DMS53 (cell line): ENCODE data around the gene GAPDH.
A peak's percentile ranks its signal among the peaks of the same experiment; 100 is the strongest.

ENCODE experiments used
- DNase-seq: peaks from one replicate; lab custom pipeline; 2025; lab: John Stamatoyannopoulos, UW

The GAPDH gene

GRCh38 chr12:6529291-6529737, 5.0 kb upstream of the GAPDH start:
- no peak for DNase-seq

DNA sequence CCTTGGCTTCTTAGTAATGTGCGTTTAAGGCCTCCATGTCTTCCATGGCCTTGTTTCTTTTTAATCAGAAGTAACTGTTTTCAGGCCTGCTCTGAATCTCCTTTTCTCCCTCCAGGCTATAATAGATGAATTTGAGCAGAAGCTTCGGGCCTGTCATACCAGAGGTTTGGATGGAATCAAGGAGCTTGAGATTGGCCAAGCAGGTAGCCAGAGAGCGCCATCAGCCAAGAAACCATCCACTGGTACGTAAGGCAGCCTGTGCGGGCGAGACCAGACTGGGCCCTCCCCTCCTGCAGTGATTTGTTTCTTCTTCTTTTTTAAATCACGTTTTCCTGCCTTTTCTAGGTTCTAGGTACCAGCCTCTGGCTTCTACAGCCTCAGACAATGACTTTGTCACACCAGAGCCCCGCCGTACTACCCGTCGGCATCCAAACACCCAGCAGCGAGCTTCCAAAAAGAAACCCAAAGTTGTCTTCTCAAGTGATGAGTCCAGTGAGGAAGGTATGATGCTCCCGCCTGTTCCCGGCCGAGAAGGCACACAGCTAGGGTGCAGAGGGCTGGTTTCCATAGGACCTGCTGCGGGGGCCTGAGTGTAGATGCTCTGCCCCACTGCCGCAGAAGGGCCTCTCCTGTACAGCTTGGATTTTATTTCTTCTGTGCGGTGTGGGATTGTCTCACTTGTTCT, 3.6 kb upstream of the GAPDH start:
- DNase-seq, result no peak

- DNase-seq, result peak; percentile 99
These were observed 2.0 kb upstream of the GAPDH start for GRCh38 chr12:6532051-6532926.

DNA sequence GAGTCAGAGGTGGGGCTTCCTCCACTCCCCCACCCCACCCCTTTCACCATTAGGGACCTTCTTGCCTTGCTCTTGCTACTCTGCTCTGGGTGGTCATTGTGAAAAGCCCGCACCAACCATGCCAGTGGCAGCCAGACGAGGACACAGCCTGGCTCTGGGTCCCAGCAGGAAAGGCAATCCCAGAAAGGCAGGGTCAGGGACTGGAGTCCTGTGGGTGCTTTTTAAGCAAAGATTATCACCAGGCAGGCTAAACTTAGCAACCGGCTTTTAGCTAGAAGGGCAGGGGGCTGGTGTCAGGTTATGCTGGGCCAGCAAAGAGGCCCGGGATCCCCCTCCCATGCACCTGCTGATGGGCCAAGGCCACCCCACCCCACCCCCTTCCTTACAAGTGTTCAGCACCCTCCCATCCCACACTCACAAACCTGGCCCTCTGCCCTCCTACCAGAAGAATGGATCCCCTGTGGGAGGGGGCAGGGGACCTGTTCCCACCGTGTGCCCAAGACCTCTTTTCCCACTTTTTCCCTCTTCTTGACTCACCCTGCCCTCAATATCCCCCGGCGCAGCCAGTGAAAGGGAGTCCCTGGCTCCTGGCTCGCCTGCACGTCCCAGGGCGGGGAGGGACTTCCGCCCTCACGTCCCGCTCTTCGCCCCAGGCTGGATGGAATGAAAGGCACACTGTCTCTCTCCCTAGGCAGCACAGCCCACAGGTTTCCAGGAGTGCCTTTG, 1.2 kb upstream of the GAPDH start:
- peak; percentile 97 for DNase-seq

DNA sequence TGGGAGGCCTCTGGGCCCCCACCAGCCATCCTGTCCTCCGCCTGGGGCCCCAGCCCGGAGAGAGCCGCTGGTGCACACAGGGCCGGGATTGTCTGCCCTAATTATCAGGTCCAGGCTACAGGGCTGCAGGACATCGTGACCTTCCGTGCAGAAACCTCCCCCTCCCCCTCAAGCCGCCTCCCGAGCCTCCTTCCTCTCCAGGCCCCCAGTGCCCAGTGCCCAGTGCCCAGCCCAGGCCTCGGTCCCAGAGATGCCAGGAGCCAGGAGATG, 729 bp upstream of the GAPDH start:
- DNase-seq, result peak; percentile 96

GRCh38 chr12:6534695-6534944, 303 bp downstream of the GAPDH start:
- peak; percentile 98 for DNase-seq

DNA sequence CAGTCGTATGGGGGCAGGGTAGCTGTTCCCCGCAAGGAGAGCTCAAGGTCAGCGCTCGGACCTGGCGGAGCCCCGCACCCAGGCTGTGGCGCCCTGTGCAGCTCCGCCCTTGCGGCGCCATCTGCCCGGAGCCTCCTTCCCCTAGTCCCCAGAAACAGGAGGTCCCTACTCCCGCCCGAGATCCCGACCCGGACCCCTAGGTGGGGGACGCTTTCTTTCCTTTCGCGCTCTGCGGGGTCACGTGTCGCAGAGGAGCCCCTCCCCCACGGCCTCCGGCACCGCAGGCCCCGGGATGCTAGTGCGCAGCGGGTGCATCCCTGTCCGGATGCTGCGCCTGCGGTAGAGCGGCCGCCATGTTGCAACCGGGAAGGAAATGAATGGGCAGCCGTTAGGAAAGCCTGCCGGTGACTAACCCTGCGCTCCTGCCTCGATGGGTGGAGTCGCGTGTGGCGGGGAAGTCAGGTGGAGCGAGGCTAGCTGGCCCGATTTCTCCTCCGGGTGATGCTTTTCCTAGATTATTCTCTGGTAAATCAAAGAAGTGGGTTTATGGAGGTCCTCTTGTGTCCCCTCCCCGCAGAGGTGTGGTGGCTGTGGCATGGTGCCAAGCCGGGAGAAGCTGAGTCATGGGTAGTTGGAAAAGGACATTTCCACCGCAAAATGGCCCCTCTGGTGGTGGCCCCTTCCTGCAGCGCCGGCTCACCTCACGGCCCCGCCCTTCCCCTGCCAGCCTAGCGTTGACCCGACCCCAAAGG, 804 bp downstream of the GAPDH start:
- DNase-seq, result peak; percentile 93

- DNase-seq, result no peak
These were observed 1.3 kb downstream of the GAPDH start for GRCh38 chr12:6535697-6535946.

GRCh38 chr12:6535960-6536847, 1.9 kb downstream of the GAPDH start:
- DNase-seq, result peak; percentile 62

- DNase-seq, result peak; percentile 68
These were observed 2.7 kb downstream of the GAPDH start for GRCh38 chr12:6536894-6537579.

- DNase-seq, result peak; percentile 98
These were observed 3.5 kb downstream of the GAPDH start for GRCh38 chr12:6537580-6538419.

DNA sequence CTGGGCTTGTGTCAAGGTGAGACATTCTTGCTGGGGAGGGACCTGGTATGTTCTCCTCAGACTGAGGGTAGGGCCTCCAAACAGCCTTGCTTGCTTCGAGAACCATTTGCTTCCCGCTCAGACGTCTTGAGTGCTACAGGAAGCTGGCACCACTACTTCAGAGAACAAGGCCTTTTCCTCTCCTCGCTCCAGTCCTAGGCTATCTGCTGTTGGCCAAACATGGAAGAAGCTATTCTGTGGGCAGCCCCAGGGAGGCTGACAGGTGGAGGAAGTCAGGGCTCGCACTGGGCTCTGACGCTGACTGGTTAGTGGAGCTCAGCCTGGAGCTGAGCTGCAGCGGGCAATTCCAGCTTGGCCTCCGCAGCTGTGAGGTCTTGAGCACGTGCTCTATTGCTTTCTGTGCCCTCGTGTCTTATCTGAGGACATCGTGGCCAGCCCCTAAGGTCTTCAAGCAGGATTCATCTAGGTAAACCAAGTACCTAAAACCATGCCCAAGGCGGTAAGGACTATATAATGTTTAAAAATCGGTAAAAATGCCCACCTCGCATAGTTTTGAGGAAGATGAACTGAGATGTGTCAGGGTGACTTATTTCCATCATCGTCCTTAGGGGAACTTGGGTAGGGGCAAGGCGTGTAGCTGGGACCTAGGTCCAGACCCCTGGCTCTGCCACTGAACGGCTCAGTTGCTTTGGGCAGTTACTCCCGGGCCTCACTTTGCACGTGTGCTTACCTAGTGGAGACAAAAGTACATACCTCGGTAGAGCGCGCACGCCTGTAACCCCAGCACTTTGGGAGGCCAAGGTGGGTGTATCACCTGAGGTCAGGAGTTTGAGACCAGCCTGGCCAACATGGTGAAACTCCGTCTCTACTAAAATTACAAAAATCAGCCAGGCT, 4.3 kb downstream of the GAPDH start:
- DNase-seq, result peak; percentile 85

DNA sequence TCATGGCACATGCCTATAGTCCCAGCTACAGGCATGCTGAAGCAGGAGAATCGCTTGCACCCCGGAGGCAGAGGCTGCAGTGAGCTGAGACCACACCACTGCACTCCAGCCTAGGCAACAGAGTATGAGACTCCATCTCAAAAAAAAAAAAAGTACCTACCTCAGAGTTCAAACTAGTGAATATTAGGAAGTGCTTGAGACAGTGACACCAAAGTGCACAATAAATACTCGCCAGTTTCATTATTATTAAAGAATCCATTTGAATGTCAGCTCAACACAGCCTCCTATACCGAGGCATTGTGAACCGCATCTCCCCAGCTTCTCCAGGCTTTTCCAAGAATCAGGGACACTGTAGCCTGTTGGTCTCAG, 5.0 kb downstream of the GAPDH start:
- DNase-seq, result peak; percentile 75

GRCh38 chr12:6539707-6540134, 5.4 kb downstream of the GAPDH start:
- DNase-seq, result peak; percentile 97

DNA sequence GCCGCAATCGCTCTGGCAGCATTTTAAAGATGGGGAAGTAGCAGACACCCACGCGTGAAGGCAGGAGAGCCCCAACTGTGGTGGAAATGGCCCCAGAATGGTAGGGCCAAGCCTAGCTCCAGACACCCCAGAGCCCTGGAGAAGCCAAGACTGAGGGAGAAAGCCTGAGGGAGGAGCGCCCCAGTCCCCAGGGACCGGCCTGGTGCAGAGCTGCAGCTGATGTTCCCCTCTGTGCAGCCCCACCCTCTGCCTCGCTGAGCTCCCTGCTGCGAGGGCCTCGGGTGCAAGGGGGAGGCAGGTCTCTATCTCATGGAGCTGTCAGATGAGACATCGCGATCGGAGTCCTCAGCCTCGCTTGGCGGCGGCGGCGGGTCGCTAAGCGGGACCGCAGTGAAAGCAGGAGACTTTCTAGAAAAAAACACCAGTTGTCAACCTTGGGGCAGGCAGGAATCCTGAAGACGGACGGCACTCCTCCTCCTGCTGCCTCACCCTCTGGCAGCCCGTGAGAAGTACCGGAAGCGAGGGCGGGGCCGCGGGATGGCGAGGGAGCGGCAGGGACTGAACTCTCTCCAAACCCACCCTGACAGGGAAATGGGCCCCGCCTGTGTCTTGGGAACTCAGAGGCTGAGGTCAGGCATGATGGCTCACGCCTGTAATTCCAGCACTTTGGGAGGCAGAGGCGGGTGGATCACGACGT, 6.0 kb downstream of the GAPDH start:
- peak; percentile 91 for DNase-seq

GRCh38 chr12:6541371-6542165, 7.3 kb downstream of the GAPDH start:
- DNase-seq, result peak; percentile 72

GRCh38 chr12:6542209-6543009, 8.1 kb downstream of the GAPDH start:
- peak; percentile 99 for DNase-seq
